Stimulated activated CD4-positive, alpha-beta T cell treated with anti-CD3 and anti-CD28 coated beads, Interleukin-1b, Interleukin-23, amount 100 ng/mL, for 1 hour (primary cell): ENCODE data around the gene IFNAR1.
"Not testable (repeated sequence)": the region's sequence is repeated elsewhere in the genome, so short reads cannot be mapped to it uniquely, and the experiment has no call there.

ENCODE experiments used
- DNase-seq, 2 donors: peaks; one replicate each; pipeline ENCODE4 v3.0.0-alpha.2; 2020; ENCODE audit warnings: low read depth in 2 of 2

The IFNAR1 gene

DNA sequence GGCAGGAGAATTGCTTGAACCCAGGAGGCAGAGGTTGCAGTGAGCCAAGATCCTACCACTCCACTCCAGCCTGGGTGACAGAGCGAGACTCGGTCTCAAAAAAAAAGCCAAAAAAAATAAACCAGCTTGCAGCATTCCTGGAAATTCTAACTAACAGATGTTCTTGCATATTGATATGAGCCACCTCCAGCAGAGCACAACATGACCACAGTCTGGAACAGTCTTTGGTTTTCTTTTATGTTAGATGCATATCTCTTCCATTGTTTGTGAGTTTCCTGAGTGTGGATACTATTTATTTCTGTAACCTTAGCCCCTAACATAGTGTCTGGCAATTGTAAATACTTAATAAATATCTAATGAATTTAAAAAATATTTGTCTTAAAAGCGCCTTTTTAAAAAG lies 23.9 kb downstream of the IFNAR1 start:
- DNase-seq, result no peak

DNA sequence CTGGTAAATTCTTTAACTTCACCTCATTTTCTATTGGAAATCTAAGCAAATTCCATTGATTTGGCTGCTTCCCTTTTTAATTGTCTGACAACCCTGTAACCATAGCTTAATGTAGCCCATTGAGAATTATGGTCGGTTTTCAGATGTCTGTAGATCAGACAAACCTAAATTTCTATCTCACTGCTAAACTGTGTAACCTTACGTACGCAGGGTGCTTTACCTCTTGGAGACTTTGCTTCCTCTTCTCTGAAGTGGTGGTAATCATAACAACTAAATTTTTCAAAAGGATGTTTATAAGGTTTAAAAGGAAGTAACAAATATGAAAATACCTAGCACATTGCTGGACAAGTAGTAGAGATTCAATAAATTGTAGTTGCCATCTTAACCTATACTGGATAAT lies 25.9 kb downstream of the IFNAR1 start:
- DNase-seq, result no peak

DNA sequence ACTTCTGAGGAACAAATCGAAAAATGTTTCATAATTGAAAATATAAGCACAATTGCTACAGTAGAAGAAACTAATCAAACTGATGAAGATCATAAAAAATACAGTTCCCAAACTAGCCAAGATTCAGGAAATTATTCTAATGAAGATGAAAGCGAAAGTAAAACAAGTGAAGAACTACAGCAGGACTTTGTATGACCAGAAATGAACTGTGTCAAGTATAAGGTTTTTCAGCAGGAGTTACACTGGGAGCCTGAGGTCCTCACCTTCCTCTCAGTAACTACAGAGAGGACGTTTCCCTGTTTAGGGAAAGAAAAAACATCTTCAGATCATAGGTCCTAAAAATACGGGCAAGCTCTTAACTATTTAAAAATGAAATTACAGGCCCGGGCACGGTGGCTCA lies 30.6 kb downstream of the IFNAR1 start:
- no peak for DNase-seq

DNA sequence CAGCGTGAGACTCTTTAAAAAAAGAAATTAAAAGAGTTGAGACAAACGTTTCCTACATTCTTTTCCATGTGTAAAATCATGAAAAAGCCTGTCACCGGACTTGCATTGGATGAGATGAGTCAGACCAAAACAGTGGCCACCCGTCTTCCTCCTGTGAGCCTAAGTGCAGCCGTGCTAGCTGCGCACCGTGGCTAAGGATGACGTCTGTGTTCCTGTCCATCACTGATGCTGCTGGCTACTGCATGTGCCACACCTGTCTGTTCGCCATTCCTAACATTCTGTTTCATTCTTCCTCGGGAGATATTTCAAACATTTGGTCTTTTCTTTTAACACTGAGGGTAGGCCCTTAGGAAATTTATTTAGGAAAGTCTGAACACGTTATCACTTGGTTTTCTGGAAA lies 31.2 kb downstream of the IFNAR1 start:
- DNase-seq, result no peak

DNA sequence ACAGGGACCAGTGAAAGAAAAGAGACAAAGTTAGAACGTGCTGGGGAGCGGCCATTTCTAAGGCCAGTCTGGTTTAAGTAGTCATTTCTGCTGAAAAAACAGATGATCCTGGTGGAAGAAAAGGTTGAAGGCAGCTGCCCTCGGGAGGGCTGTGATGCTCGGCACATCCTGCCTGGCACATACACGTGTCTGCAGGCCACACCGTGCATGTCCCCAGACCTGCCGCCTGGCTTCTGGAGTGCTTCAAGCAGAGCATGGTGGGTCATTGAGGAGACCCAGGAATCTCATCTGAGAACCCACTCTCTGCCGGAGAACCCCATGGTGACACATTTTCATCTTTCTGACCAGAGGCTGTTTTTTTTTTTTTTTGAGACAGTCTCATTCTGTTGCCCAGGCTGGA lies 32.4 kb downstream of the IFNAR1 start:
- DNase-seq, result no peak

DNA sequence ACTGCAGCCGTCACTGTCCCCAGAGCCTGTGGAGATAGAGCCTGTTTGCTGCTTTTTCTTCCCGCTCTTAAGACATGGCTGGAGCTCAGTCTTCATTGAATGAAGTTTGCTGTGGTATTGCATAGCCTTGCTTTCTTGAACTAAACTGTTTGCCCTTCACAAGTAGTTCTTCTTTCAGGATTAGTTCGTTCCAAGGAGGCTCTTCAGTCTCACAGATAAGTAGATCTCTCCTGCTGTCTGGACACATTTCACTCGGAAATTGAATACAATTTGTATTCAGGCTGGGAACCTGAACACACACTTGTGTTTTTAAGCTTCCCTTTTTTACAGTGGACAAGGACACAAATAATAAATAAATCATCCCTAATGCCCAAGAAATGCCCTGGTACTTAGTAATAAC lies 34.7 kb downstream of the IFNAR1 start:
- no peak for DNase-seq

DNA sequence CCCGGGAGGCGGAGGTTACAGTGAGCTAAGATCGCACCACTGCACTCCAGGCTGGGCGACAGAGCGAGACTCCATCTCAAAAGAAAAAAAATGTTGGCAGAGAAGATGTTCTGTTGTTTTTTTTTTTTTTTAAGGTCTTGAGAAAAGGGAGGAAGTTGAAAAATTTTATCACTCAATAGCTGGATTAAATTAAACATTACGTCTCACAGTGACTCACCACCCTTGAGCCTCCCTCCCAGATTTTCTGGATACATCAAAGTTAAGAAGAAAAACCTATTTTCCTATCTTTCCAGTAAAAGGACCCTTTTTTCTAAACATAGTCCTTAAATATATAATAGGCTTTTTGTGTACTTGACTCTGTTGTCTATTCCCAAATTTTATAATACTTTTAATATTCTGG lies 35.5 kb downstream of the IFNAR1 start:
- no peak for DNase-seq

DNA sequence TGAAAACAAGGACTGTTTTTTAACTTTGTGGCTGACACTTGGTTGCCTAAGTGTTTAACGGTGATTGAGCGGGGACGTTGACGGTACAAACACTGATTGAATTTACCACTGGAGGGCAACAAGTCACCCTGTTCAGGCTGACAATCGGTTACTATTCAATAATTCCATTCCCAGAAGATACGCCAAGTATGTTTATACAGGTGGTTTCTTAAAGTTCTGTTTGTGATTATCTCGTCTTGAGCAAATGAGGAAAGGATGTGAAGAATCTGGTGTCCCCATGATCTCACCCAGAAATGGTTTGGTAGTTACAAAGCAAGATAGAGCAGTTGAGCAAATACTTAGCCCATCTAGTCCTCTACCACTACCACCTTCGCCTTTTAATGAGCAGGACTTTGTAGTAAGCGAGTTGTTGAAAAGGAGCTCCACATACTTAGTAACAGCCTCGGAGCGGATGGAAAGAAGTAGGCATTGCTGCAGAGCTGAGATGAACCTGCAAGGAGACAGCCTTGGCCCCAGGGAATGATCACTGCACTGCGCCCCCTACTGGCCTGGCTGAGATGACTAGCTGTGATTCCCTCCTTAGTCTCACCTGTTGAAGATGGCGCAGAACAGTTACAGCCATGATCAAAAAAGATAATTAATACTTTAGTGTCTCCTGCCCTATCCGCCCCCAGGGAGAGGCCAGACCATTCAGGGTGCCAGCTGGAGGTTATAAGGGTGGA lies 36.3 kb downstream of the IFNAR1 start:
- peak; percentile 72 to 89 for DNase-seq

DNA sequence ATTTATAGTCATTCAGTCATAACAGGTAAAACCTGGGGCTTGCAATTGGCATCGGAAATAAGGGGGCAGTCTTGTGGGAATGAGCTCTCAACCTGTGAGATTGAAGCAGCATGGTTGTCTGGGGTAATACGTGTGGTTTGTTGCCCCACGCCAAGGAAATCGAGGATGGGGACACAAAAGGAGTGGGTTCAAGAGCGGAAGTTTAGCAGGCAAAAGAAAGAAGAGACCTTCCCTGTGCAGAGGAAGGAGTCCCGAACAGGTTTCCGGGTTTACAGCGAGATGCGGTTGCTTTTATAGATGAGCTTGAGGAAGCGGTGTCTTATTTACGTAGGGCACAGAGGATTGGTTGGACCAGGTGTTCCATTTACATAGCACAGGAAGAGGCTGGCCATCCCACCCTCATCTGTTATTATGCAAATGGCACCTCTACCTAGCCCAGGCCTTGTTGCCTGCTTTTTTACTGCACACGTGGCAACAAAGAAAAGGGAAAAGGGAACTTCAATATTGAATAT lies 37.3 kb downstream of the IFNAR1 start:
- DNase-seq, result peak in 1 of 2 donors; percentile 31

DNA sequence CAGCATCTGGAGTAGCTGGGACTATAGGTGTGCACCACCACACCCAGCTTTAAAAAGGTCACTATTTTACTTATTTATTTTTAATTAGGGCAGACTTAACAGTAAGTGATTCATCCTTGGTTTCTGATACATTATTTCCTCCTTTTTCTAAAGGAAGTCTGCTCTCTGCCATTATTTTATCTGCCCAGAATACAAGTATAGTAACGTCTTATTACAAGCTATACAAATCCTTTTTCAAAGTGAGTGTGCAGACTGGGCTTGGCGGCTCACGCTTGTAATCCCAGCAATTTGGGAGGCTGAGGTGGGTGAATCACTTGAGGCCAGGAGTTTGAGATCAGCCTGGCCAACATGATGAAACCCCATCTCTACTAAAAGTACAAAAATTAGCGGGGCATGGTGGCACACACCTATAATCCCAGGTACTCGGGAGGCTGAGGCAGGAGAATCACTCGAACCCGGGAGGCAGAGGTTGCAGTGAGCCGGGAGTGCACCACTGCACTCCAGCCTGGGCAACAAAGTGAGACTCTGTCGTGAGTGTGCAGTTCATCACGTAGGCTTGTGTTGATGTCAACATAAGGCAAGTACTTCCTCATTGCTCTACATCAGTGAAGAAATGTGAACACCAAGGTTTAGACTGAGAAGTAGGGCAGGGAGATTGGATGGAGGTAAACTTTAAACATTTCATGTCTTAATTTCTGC lies 39.3 kb downstream of the IFNAR1 start:
- not testable (repeated sequence) for DNase-seq

DNA sequence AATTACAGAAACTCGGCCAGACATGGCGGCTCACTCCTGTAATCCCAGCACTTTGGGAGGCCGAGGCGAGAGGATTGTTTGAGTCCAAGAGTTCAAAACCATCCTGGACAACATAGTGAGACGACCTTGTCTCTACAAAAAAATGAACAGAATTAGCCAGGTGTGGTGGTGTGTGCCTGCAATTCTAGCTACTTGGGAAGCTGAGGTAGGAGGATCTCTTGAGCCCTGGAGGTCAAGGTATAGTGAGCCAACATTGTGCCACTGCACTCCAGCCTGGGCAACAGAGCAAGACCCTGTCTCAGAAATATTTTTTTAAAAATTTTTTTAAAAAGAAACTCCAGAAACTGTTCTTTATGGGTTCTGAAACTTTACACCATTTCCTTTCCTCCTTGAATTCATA lies 40.1 kb downstream of the IFNAR1 start:
- no peak for DNase-seq

DNA sequence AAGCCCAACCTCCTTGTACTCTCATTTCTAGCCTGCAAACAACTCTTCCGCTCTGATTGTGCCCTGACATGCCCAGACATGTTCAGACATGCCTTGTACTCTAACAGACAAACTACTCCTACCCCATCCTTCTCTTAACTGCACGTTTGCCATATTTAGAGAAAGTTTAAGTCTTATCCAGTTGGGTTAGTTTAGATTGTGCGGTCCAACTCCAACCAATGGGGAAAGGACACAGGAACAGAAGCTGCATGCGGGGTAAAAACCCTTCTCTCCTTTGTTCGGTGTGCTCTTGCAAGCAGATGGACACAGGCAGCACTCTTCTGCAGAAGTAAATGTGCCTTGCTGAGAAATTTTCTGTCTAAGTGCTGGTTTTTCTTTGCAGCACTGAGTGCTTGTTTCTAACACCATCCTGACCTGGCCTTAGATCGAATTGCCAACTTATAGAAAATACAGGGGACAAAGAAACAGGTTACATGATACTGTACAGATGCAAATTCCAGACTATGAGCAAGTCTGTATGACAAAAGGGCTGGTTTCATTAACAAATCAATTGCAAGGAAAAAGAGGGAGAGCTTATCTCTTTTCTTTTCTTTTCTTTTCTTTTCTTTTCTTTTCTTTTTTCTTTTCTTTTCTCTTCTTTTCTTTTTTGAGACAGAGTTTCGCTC lies 42.7 kb downstream of the IFNAR1 start:
- DNase-seq, result no peak

DNA sequence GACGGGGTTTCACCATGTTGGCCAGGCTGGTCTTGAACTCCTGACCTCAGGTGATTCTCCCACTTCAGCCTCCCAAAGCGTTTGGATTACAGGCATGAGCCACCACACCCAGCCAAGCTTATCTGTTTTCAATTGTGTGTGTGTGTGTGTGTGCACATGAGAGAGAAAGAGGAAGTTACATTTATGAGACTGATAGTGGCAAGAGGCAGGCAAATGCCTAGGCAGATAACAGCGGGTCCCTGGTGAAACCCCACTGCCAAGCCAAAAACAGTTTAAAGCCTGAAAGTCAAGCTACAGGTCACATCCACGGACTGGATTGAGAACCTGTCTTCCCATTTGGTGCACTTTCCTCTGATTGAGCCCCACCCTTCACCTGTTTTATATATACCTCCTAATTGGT lies 43.4 kb downstream of the IFNAR1 start:
- DNase-seq, result no peak

DNA sequence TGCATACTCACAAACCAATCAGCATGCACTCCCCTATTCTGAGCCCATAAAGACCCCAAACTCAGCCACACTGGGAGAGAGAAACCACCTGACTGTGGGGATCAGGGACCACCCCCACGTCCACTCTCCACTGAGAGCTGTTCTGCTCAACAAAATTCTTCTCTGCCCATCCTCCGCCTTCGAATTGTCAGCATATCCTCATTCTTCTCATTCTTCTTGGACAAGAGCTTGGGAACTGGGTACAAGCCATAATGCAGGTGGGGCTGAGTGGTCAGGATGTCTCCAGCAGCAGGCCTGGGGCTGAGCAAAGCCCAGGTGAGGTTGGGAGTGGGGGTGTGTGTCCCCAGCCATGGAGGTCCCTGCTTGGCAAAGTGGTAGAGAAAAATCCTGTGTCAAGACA lies 43.8 kb downstream of the IFNAR1 start:
- no peak for DNase-seq

DNA sequence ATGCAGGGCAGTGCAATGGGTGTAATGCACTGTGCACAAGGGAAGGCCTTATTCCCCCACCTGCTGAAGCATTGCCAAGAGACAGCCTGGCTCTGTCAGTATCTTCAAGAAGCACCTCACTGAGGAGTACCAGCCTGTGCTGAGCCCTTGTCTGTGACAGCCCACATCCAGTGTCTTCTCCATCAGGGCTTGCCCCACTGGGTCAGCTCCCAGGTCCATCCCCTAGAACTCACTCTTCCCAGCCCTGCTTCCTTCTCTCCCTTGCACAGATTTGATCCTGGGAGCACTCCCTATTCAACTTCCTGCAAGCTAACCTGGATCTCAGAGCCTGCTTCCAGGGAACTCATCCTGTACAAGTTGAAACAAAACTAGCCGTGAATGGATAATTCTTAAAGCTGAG lies 44.8 kb downstream of the IFNAR1 start:
- no peak for DNase-seq

DNA sequence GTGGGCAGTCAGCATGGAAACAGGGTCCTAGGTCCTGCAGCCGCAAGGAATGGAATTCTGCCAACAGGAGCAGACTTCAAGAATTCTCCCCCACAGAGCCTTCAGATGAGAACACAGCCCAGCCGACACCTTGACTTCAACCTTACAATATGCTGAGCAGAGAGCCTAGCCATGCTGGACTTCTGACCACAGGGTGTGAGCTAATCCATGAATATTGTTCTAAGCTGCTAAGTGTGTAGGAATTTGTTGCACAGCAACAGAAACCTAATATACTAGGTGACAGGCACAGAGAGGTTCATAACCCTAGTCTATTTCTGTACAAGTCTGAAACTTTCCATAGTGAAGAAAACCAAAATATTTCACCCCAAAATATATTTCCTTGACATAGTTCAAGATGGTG lies 45.5 kb downstream of the IFNAR1 start:
- no peak for DNase-seq

DNA sequence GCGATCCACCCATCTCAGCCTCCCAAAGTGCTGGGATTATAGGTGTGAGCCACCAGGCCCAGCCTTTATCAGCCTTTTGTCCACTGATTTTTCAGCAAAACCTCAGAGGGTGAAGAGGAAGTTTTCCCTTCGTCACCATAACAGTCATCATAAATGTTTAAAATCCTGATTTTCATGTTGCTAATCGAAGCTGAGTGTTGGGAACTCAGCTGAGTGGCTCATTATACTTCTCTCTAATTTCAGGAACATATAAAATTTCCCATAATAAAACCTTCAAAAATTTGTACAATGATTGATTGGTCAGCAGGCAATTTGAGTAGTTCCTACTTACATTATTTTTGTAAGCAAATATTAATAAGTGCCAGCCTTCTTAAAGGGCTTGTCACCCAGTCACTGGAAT lies 46.6 kb downstream of the IFNAR1 start:
- DNase-seq, result no peak

DNA sequence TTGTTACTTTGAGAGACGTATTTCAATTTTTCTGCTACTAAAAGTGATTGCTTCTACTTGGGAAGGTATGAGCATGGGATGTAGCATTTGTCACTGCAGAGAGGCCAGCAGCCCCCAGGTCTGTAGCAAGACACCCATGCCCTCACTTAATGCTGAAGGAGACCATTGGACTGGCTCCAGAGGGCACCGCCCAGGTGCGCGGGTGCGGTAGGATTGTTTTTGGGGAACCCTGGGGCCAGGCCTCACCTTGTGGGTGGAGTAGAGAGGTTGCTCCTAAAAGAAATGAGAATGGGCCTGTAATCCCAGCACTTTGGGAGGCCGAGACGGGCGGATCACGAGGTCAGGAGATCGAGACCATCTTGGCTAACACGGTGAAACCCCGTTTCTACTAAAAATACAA lies 47.8 kb downstream of the IFNAR1 start:
- DNase-seq, result no peak

DNA sequence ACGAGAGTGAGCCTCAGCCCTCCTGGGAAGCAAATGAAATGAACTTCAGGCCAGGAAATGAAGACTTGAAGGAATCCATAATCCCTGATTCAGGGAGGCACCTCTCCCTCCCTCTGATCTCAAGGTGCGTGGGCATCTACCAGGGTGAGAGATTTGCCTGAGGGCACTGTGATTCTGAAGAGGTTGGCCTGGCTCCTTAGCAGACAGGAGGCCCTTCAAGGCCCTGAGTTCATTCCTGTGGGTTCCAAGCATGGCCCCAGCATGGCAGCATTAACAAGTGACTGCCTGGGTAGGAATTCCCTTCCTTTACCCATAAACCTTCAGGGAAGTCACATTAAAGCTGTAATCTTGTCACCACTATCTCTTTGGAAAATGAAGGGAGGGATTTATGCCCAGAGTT lies 48.7 kb downstream of the IFNAR1 start:
- DNase-seq, result no peak

DNA sequence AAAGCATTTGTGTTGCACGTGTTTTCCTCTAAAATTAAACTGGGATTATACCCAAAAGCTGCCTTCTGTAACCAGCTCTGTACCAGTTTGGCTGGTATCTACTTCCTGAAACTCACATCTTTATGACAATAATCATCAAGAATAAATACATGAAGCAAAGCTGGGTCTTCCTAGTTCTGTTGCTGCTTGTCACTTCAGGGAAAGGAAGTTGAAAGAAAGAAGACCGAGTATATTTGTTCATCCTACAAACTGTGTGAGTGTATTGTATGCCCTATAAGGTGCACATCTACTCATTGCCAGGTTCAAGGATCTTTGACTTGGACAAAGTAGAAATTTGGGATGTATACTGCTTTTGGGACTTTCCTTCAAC lies 49.3 kb downstream of the IFNAR1 start:
- no peak for DNase-seq

DNA sequence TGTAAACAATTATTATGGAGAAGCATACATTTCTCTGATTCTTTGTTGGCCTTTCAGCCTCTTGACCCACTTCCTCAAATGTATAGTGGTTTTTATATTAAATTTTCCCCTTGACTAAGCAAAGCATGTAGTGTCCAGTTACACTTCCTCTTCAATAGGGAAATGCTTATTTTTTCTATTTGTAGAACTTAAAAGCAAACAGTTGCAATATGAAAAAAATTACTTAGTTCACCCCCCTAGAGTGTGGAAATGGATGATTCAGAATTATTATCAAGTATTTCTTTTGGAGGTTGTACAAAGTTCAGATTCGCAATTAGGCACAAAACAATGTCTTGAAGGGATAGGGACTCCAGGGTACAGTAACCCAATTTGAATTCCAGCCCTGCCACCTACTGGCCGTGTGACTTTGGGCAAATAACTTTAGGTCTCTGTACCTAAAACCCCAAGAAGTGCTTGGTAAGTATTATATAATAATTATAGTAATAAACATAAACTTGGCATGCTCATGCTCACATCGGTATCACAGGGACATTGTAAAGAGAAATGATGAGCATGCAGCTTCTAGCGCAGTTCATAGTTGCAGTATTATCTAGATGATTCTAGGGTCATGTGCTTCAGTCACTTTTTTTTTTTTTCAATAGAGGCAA lies 49.8 kb downstream of the IFNAR1 start:
- DNase-seq, result no peak

DNA sequence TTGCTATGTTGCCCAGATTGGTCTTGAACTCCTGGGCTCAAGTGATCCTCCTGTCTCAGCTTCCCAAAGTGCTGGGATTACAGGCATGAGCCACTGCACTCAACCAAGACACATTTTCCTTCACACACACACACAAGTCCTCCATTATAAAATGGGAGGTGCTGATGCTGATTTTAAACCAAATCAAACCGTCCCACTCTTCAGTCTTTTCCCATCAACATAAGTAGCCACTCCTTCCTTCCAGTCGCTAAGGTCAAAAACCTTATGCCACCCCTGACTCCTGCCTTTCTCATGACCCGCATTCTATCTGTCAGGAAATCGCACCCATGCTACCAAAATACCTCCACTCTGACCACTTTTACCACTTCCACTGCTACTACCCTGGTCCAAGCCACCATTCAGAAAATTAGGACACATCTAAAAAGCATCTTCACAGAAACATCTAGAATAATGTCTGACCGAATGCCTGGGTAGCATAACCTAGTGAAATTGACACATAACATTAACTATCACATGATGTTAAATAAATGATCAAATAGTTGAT lies 50.4 kb downstream of the IFNAR1 start:
- DNase-seq, result no peak
